GM12878 (cell line): ENCODE data around the gene GUCY1A2. TPM values are rescaled to one million over a fixed set of nuclear protein-coding genes. Genes with fewer than 3 reads are reported as not detected.

Experiments used
- ATAC-seq: fragments of 200-7000 bp; cut with Tn5 transposase; 3 replicates; pipeline ENCODE4 v1.9.1; 2020; ENCODE audit warnings: mild to moderate bottlenecking, moderate library complexity
- Bru-seq: library from RNA; stranded (reverse); fragments of 400-500 nt; gene quantifications from one replicate; lab custom pipeline; 2021; lab: Mats Ljungman, UMichigan
- BruChase-seq, 2 experiments: library from RNA; stranded (reverse); fragments of 400-500 nt; gene quantifications; one replicate each; lab custom pipeline; 2021; lab: Mats Ljungman, UMichigan
- BruUV-seq: library from RNA; stranded (reverse); fragments of 400-500 nt; replicated peaks from 2 replicates; lab custom pipeline; 2021; lab: Mats Ljungman, UMichigan
- CTCF ChIA-PET: fragments of 300-600 bp; sonication (Branson Sonifier 250); formaldehyde crosslinking; extraction: SDS; loops from one replicate; lab custom pipeline; 2021; ENCODE audit warnings: inconsistent platforms; lab: Yijun Ruan, JAX
- POLR2A ChIA-PET: fragments of 350-600 bp; formaldehyde crosslinking; extraction: SDS; loops from one replicate; lab custom pipeline; 2021; ENCODE audit warnings: inconsistent platforms; lab: Charles Lee
- RAD21 ChIA-PET: fragments of 300-600 bp; sonication (Branson Sonifier 250); formaldehyde crosslinking; loops from one replicate; lab custom pipeline; 2023; ENCODE audit warnings: antibody characterized with exemption; ENCODE audit not compliant: unreplicated experiment; lab: Charles Lee
- SMC1A ChIA-PET: fragments of 300-600 bp; sonication (Branson Sonifier 250); formaldehyde crosslinking; loops from one replicate; lab custom pipeline; 2023; ENCODE audit not compliant: unreplicated experiment, uncharacterized antibody; lab: Charles Lee
- DNase-seq: peaks from one replicate; pipeline ENCODE4 v3.0.0-alpha.2; 2011; ENCODE audit warnings: low read depth, low spot score
- FAIRE-seq: peaks from 3 replicates; lab custom pipeline; 2011; peaks lifted over from hg19 to GRCh38; lab: Jason Lieb, UNC
- H2AFZ ChIP-seq: 2 replicates; pipeline ENCODE4 v1.6.0; 2011; ENCODE audit warnings: low read depth, low read length, control low read depth; ENCODE audit not compliant: control insufficient read depth
- H3K27ac ChIP-seq: 2 replicates; pipeline ENCODE4 v1.5.1; 2011; ENCODE audit warnings: control low read depth; ENCODE audit not compliant: control insufficient read depth, insufficient read depth
- H3K27me3 ChIP-seq, 2 experiments: replicated peaks in 1 of 2; 2 replicates each; pipeline versions ENCODE4 v1.6.0 to v1.6.1; 2011; ENCODE audit warnings: low read length in 1 of 2; ENCODE audit not compliant: control insufficient read depth in 2 of 2, insufficient read depth in 2 of 2
- H3K36me3 ChIP-seq, 2 experiments: 2 replicates each; pipeline ENCODE4 v1.5.1; 2011; ENCODE audit warnings: low read length in 1 of 2; ENCODE audit not compliant: control insufficient read depth in 2 of 2, insufficient read depth in 2 of 2
- H3K4me1 ChIP-seq: 2 replicates; pipeline ENCODE4 v1.6.1; 2011; ENCODE audit warnings: mild to moderate bottlenecking, low read length, moderate library complexity, mixed read lengths; ENCODE audit not compliant: control insufficient read depth, insufficient read depth
- H3K4me2 ChIP-seq: 2 replicates; pipeline ENCODE4 v1.6.0; 2011; ENCODE audit warnings: control low read depth; ENCODE audit not compliant: control insufficient read depth, insufficient read depth
- H3K4me3 ChIP-seq: fragments of 200-600 bp; sonication (generic); 2 replicates; pipeline ENCODE4 v1.5.1; 2016
- H3K79me2 ChIP-seq: 2 replicates; pipeline ENCODE4 v1.6.0; 2011; ENCODE audit warnings: low read length; ENCODE audit not compliant: control insufficient read depth, insufficient read depth
- H3K9ac ChIP-seq: 2 replicates; pipeline ENCODE4 v1.8.0; 2011; ENCODE audit warnings: low read length, control low read depth, mixed read lengths; ENCODE audit not compliant: control insufficient read depth, insufficient read depth
- H3K9me3 ChIP-seq: replicated peaks from 3 replicates; pipeline ENCODE4 v1.5.1; 2011; ENCODE audit warnings: mild to moderate bottlenecking, low read length; ENCODE audit not compliant: control insufficient read depth, insufficient read depth
- H4K20me1 ChIP-seq: 2 replicates; pipeline ENCODE4 v1.6.0; 2011; ENCODE audit not compliant: control insufficient read depth, insufficient read depth
- CBFB ChIP-seq: IDR thresholded peaks from 2 replicates; pipeline ENCODE4 v1.6.1; 2016; ENCODE audit warnings: antibody characterized with exemption, low read depth
- CHD4 ChIP-seq: fragments of 200-600 bp; sonication (generic); IDR thresholded peaks from 2 replicates; pipeline ENCODE4 v1.6.1; 2016; ENCODE audit warnings: mild to moderate bottlenecking
- FOXK2 ChIP-seq: fragments of 450-650 bp; IDR thresholded peaks from 2 replicates; pipeline ENCODE4 v1.6.1; 2017; ENCODE audit warnings: mild to moderate bottlenecking, moderate library complexity
- IKZF1 ChIP-seq: fragments of 450-650 bp; conservative IDR thresholded peaks from 2 replicates; pipeline ENCODE4 v1.6.1; 2017; ENCODE audit warnings: antibody characterized with exemption, mild to moderate bottlenecking
- NR2C1 ChIP-seq: fragments of 450-650 bp; IDR thresholded peaks from 2 replicates; pipeline ENCODE4 v1.6.1; 2017; ENCODE audit warnings: antibody characterized with exemption, mild to moderate bottlenecking, moderate library complexity
- PAX8 ChIP-seq: fragments of 450-650 bp; IDR thresholded peaks from 2 replicates; pipeline ENCODE4 v1.6.1; 2017; ENCODE audit warnings: mild to moderate bottlenecking, moderate library complexity
- PML ChIP-seq: IDR thresholded peaks from 2 replicates; pipeline ENCODE4 v1.6.1; 2012; ENCODE audit warnings: low read length, inconsistent platforms
- RB1 ChIP-seq: fragments of 450-650 bp; formaldehyde crosslinking; IDR thresholded peaks from 2 replicates; pipeline ENCODE4 v1.6.1; 2017; ENCODE audit warnings: mild to moderate bottlenecking, borderline replicate concordance
- ZNF24 ChIP-seq: fragments of 450-650 bp; IDR thresholded peaks from 2 replicates; pipeline ENCODE4 v1.6.1; 2017; ENCODE audit warnings: antibody characterized with exemption, mild to moderate bottlenecking
- ZNF592 ChIP-seq: fragments of 450-650 bp; IDR thresholded peaks from 2 replicates; pipeline ENCODE4 v1.6.1; 2017; ENCODE audit warnings: mild to moderate bottlenecking, moderate library complexity
- WGBS: methylation state at CpG from one replicate; pipeline ENCODE4 v1.1.6; 2016; ENCODE audit warnings: low lambda C conversion rate; ENCODE audit not compliant: insufficient replicate concordance, insufficient coverage; ENCODE audit errors: missing lambda C conversion rate; 5-methylcytosine and 5-hydroxymethylcytosine counted together
- in situ Hi-C: fragments of 300-500 bp; cut with MboI; formaldehyde crosslinking; loops from 9 replicates; pipeline ENCODE4 v1.14.3; 2018; ENCODE audit warnings: mixed read lengths
- intact Hi-C: fragments of 100-400 bp; cut with micrococcal nuclease; formaldehyde crosslinking; loops from one replicate; pipeline ENCODE4 v1.14.2; 2022; ENCODE audit not compliant: unreplicated experiment
- long read RNA-seq, 2 experiments: library from polyadenylated mRNA; unstranded; transcript quantifications; one replicate each; pipeline ENCODE4 v2.0.0, GENCODE V29; 2019 to 2020
- polyA minus RNA-seq, 3 experiments: library from RNA; depleted of rRNA, polyadenylated mRNA; stranded (reverse); fragments of >200 nt; gene quantifications; 2 replicates each; pipeline ENCODE4 v1.2.3, GENCODE V29; 2011
- polyA plus RNA-seq, 11 experiments: library from polyadenylated mRNA; depleted of rRNA in 4 of 11; unstranded in 6 of 11; stranded (reverse) in 5 of 11; fragments of >200 nt; fragmentation: Nextera tagmentation in 4 of 11; fragmentation: Illumina TruSeq in 1 of 11; extraction: Ambion mirVana in 4 of 11; extraction: Trizol in 1 of 11; gene quantifications; 1 replicate in 1 of 11; 2 replicates in 10 of 11; pipeline versions ENCODE4 v1.2.1 to v1.2.3, GENCODE V29; 2011 to 2016; ENCODE audit warnings: inconsistent platforms in 2 of 11, missing spikeins in 2 of 11, low read depth in 1 of 11
- total RNA-seq, 4 experiments: library from RNA; depleted of rRNA in 3 of 4; stranded (reverse); fragments of >200 nt in 3 of 4; fragmentation: Illumina TruSeq in 1 of 4; extraction: Trizol in 1 of 4; gene quantifications; 2 replicates each; pipeline versions ENCODE4 v1.2.1 to v1.2.3, GENCODE V29; 2013 to 2021
- TF ChIP-seq, protein P1 (sequence below): fragments of 450-650 bp; formaldehyde crosslinking; IDR thresholded peaks from 2 replicates; pipeline ENCODE4 v1.4.0; 2022; ENCODE audit warnings: mild to moderate bottlenecking, moderate library complexity

Gene GUCY1A2, protein sequence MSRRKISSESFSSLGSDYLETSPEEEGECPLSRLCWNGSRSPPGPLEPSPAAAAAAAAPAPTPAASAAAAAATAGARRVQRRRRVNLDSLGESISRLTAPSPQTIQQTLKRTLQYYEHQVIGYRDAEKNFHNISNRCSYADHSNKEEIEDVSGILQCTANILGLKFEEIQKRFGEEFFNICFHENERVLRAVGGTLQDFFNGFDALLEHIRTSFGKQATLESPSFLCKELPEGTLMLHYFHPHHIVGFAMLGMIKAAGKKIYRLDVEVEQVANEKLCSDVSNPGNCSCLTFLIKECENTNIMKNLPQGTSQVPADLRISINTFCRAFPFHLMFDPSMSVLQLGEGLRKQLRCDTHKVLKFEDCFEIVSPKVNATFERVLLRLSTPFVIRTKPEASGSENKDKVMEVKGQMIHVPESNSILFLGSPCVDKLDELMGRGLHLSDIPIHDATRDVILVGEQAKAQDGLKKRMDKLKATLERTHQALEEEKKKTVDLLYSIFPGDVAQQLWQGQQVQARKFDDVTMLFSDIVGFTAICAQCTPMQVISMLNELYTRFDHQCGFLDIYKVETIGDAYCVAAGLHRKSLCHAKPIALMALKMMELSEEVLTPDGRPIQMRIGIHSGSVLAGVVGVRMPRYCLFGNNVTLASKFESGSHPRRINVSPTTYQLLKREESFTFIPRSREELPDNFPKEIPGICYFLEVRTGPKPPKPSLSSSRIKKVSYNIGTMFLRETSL
- 1.2 and 1.4 TPM in 2 replicates for total RNA-seq (2013; cell fraction: nucleolus; rRNA removed)
- total RNA-seq (2014; rRNA removed), result under 0.01 TPM in 1 of 2 replicates, not detected in the other
- under 0.01 TPM in 1 of 2 replicates, not detected in the other for total RNA-seq (2014; rRNA removed; fragmentation: Illumina TruSeq; extraction: Trizol)
- 0.03 and 0.05 TPM in 2 replicates for total RNA-seq (2021)
- not detected for polyA plus RNA-seq (2011; ENCODE audit: low read depth)
- polyA plus RNA-seq (2011; rRNA removed), result 0.01 and 0.06 TPM in 2 replicates
- polyA plus RNA-seq (2011; cell fraction: cytosol; rRNA removed), result under 0.01 TPM in 1 of 2 replicates, not detected in the other
- 0.03 and 0.04 TPM in 2 replicates for polyA plus RNA-seq (2011; cell fraction: nucleus; rRNA removed)
- polyA plus RNA-seq (2012), result 0.01 TPM in 1 of 2 replicates, not detected in the other
- polyA plus RNA-seq (2014; fragmentation: Illumina TruSeq; extraction: Trizol), result under 0.01 TPM in 1 of 2 replicates, not detected in the other
- polyA plus RNA-seq (2014; fragmentation: Nextera tagmentation; extraction: Ambion mirVana), result under 1 TPM in 1 of 2 experiments, not detected in 1; under 0.01 TPM
- not detected in 2 replicates for polyA plus RNA-seq (2014; rRNA removed)
- not detected for polyA plus RNA-seq (2016; fragmentation: Nextera tagmentation; extraction: Ambion mirVana)
- polyA minus RNA-seq (2011; rRNA and poly(A)+ RNA removed), result under 0.01 and 0.05 TPM in 2 replicates
- not detected in 2 replicates for polyA minus RNA-seq (2011; cell fraction: cytosol; rRNA and poly(A)+ RNA removed)
- under 0.01 TPM in 1 of 2 replicates, not detected in the other for polyA minus RNA-seq (2011; cell fraction: nucleus; rRNA and poly(A)+ RNA removed)
- Bru-seq, nascent RNA, result percentile 17 among the genes with signal in this experiment
- percentile 23 among the genes with signal in this experiment for BruChase-seq, experiment 1, labeled RNA remaining after a 6-hour chase
- percentile 11 among the genes with signal in this experiment for BruChase-seq, experiment 2, labeled RNA remaining after a 2-hour chase
- long read RNA-seq, experiment 1, result 0 reads
- long read RNA-seq, experiment 2, result 0 reads

GRCh38 chr11:107018219-107018901 is at the start of gene GUCY1A2:
Gene GUCY1A2, minus strand, starts transcription at chr11:107018476. Its CDS starts 421 bp downstream, at chr11:107018055.
- no peak for DNase-seq
- H3K4me1 ChIP-seq, result no peaks in the 10 kb centered on the region
- SMC1A ChIA-PET, result no interaction called here
- no peaks in the 10 kb centered on the region for H3K79me2 ChIP-seq
- H3K9me3 ChIP-seq, result no peaks in the 10 kb centered on the region
- no peak within 1 kb of the TSS for H2AFZ ChIP-seq
- intact Hi-C loops (no loop called here), in situ Hi-C loops (no loop called here)
- FAIRE-seq, result no peak
- peak; percentile 29 for ATAC-seq
- H3K36me3 ChIP-seq, result no peaks in the 10 kb centered on the region
- no TSS peak for BruUV-seq
- H3K9ac ChIP-seq, result no peak within 1 kb of the TSS
- no peak within 1 kb of the TSS for H3K27ac ChIP-seq
- no peaks in the 10 kb centered on the region; the same call in 1 of the 2 replicates for H4K20me1 ChIP-seq
- CTCF ChIA-PET, result no interaction called here
- TF ChIP-seq RB1 (no peak), FOXK2 (no peak), PAX8 (no peak), CHD4 (no peak), PML (no peak), NR2C1 (no peak), CBFB (no peak), ZNF592 (no peak), ZNF24 (no peak), IKZF1 (no peak)
- TF ChIP-seq, protein P1, sequence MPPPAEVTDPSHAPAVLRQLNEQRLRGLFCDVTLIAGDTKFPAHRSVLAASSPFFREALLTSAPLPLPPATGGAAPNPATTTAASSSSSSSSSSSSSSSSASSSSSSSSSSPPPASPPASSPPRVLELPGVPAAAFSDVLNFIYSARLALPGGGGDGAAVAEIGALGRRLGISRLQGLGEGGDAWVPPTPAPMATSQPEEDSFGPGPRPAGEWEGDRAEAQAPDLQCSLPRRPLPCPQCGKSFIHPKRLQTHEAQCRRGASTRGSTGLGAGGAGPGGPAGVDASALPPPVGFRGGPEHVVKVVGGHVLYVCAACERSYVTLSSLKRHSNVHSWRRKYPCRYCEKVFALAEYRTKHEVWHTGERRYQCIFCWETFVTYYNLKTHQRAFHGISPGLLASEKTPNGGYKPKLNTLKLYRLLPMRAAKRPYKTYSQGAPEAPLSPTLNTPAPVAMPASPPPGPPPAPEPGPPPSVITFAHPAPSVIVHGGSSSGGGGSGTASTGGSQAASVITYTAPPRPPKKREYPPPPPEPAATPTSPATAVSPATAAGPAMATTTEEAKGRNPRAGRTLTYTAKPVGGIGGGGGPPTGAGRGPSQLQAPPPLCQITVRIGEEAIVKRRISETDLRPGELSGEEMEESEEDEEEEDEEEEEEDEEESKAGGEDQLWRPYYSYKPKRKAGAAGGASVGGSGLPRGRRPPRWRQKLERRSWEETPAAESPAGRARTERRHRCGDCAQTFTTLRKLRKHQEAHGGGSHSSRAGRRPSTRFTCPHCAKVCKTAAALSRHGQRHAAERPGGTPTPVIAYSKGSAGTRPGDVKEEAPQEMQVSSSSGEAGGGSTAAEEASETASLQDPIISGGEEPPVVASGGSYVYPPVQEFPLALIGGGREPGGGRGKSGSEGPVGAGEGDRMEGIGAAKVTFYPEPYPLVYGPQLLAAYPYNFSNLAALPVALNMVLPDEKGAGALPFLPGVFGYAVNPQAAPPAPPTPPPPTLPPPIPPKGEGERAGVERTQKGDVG (CRISPR knock-in tag), result no peak
- no peak within 1 kb of the TSS for H3K4me3 ChIP-seq
- RAD21 ChIA-PET, result no interaction called here
- POLR2A ChIA-PET, result no interaction called here
- H3K4me2 ChIP-seq, result peak within 1 kb of the TSS; percentile 60; the same call in 1 of the 2 replicates
- WGBS, result 16% methylated on average over 19 of the region's 67 CpGs
- peaks cover 6 to 14% of the 10 kb centered on the region in 2 experiments for H3K27me3 ChIP-seq
